GM15510 (cell line): ENCODE measurements around the gene MUS81.

Experiments
- POLR2A ChIP-seq: IDR thresholded peaks from 3 replicates; pipeline ENCODE4 v1.6.1; 2011; ENCODE audit warnings: borderline replicate concordance; ENCODE audit not compliant: insufficient read length; ENCODE audit errors: extremely low read depth

The MUS81 gene

DNA sequence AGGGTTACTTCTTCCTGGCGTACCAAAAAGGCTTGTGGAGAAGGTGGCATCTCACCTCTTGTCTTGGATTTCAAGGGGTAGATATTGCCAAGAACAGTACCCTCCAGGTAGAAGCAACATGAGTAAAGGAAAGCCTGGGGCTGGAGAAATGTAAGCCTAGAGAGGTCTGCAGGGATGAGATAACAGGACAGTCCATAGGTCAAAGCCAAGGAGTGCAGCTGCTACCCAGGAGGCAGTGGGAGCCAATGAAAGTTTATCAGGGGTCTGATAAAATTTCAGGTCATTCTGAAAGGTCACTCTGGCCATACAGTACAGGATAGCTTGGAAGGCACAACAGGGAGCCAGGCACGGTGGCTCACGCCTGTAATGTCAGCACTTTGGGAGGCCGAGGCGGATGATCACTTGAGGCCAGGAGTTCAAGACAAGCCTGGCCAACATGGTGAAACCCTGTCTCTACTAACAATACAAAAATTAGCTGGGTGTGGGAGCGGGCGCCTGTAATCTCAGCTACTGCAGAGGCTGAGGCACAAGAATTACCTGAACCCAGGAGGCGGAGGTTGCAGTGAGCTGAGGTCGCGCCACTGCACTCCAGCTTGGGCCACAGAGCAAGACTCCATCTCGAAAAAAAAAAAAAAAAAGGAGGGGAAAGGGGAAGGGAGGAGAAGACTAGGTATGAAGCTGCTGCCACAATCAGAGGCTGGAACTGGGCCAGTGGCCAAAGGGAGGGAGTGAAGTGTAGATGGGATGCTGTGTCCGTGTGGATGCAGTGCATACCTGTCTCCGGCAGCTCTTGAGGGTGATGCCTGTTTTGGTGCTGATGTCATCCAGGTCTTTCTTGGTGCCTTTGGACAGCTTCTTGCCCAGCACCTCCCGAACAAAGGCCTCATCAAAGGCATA, 26.8 kb downstream of the MUS81 start:
- TF ChIP-seq POLR2A, result no peak

DNA sequence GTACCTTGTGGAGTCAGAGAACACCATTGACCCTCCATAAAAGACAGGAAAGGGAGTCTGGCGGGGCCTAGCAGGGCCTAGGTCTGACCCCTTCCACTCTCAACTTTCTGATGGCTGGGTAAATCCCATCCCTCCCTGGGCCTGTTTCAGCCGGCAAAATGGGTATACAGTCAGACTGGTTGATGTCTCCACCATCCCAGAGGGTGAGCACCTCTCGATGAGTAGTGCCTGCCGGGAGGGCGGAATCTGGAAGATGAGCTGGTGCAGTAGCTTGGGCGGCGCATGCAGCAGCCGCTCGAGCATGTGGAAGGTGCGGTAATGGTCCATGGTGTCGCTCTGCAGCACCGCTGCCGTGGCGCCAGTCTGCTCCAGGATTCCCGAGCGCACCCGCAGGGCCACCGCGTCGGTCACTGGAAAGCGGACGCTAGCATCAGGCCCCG, 27.5 kb downstream of the MUS81 start:
- no peak for TF ChIP-seq POLR2A

DNA sequence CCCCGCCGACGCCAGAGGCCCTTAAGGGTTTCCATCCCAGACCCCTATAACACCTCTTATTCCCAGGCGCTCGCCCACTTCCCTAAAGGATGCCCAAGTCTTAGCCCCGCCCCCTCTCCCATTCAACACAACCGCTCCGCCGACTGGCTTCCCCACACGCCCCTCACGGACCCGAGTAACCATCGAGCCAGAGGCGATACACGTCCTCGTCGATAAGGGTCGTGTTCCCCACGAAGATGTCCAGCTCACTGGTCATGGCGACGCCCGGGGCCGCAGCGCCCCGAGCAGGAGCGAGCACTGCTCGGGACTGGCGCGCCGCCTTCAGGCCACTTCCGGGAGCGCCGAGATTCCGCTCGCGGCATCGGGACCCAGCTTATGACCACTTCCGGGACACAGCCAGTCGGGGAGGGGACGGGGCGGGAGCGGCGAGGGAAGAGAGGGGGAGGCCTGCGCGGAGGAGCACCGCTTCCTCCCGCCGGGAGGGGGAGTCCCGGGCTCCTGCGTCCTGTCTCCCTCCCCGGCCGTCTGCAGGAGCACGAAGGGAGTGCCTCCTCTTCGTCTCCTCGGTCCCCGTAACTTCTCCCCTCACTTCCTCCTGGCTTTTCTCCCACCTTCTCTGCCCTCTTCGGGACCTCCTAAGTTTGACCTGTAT, 28.1 kb downstream of the MUS81 start, which contains the start of gene FIBP:
Gene FIBP, minus strand, starts transcription at position 309 of the 652 bp plus-strand sequence. Its CDS starts 53 bp downstream, at position 256.
- TF ChIP-seq POLR2A, result peak; percentile 98

DNA sequence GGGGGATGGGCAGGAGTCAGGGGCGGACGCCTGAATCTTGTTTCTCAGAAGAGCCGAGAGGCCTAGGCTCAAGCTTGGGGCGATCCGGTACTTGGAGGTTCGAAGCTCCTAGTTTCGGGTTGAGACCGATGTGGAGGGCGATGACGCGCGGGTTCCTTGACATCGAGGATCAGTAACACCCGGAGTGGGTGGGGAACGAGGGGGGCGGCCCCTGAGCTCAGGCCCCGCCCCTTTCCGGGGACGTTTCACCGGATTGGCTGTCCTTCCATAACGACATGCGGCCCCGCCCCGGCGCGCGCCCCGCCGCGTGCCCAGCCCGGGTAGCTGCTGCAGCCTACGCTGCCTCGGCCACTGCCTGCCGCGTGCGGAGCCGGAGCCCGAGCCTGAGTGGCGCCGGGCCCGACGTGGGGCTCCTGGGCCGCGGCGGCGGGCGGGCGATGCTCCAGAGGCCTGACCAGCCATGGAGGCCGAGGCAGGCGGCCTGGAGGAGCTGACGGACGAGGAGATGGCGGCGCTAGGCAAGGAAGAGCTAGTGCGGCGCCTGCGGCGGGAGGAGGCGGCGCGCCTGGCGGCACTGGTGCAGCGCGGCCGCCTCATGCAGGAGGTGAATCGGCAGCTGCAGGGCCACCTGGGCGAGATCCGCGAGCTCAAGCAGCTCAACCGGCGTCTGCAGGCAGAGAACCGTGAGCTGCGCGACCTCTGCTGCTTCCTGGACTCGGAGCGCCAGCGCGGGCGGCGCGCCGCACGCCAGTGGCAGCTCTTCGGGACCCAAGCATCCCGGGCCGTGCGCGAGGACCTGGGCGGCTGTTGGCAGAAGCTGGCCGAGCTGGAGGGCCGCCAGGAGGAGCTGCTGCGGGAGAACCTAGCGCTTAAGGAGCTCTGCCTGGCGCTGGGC, 30.3 kb downstream of the MUS81 start, which contains the start of gene CCDC85B:
Gene CCDC85B, plus strand, starts transcription at position 350 of the 895 bp plus-strand sequence. Its CDS starts 111 bp downstream, at position 461.
- peak; percentile 99 for TF ChIP-seq POLR2A

DNA sequence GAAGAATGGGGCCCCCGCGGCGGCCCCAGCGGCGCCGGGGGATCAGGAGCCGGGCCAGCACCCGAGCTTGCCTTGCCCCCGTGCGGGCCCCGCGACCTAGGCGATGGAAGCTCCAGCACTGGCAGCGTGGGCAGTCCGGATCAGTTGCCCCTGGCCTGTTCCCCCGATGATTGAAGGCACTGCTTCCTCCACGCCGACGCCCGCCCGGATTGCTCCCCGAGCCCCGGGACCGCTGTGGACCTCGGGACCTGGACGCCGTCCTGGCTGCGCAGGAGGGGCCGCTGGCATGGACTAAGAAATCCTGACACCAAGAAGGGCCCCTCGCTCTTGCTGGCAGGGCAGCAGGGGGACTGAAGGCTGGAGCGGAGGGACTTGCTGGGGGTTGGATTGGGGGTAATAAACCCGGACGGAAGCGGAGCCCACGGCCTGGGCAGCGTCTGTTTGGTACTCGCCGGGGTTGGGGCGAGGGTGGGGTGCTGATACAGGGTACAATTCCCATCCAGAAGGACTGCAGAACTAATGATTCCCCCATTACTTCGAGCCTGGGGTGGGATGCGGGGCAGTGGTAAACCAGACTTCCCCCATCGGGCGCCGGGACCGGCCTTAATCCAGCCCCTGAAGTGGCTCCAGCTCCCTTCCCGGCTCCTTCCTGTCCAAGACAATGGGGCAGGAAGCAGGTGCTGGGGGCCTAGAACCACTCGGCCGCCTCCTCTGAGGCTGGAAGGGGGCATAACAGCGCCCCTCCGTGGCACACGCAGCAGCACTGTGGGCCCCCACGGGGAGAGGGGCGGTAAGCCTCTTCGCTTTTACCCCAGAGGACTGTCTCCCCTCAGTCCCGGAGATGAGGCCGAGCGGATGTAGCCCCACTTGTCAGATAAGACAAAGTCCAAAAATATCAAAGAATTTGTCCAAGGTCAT, 31.2 kb downstream of the MUS81 start:
- TF ChIP-seq POLR2A, result peak; percentile 27

DNA sequence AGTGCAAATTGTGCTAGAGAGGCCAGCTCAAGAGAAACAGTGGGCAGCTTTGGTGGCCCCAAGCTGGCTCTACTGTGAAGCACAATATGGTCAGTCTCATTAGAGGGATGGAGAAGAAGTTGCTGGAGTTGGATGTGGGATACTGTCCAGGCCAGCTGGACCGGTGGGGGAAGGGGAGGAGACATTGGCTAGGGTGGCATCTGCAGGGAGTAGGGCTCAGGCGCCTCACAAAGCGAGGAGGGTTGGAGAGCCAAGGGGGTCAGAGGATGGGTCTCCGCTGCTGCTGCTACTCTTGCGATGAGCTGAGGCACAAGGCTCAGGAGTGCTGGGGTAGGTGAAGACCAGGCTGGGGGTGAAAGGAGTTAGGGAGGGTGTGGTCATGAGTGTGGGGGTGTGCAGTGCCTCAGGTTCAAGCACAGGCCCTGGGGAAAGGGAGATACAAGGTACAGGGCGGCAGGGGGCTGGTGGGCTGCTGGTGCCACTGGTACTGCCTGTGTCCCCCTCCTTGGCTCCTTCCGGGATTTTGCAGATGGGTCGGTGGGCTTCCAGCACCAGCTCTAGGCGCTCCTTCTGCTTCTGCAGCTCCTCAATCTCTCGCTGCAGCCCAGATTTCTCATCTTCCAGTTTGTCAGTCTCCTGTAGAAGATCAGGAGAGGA, 32.6 kb downstream of the MUS81 start:
- no peak for TF ChIP-seq POLR2A

DNA sequence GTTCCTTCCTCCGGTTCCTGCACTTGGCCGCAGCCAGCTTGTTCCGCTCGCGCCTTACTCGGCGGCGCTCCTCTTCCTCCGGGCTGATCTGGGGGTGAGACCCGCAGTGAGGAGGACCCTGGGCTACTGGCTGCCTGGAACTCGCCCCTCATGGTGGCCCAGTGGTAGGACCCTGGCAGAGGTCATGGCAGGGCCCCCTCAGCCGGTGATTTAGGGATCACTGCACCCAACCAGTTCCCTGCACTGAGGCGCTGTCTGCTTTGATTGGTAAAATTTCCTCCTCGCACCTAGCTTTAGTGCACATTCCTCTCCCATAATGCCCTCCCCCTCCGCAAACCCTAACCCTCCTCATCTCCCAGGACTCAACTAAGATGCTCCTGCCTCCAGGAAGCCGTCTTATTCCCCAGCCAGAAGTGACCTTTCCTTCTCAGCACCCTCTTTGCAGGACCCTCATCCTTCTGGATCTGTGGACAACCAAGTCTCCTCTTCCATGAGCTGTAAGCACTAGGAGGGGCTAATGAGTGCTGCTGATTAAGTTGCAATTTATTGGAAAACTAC, 33.9 kb downstream of the MUS81 start:
- TF ChIP-seq POLR2A, result peak; percentile 58

DNA sequence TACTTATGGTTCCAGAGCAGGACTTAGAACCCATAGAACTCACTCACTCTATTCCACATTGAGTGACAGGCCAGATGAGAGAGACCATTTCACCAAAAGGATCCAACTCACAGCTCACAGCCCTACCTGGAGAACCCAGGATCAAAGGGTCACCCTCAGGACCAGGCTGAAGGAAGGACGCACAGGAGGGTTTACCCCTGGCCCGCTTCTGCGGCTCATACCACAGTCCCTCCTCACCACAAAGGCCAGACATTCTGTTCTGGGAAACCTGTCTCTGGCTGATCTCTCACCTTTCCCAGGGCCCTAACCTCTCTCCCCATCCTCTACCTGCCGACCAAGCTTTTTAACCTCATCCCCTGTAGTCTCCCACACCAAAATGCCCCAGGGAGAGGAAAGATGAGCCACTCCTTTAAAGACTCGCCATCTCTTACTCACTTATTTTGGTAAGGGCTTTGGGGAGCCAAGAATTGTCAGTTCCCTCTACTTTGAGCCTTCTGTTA, 35.3 kb downstream of the MUS81 start:
- no peak for TF ChIP-seq POLR2A

DNA sequence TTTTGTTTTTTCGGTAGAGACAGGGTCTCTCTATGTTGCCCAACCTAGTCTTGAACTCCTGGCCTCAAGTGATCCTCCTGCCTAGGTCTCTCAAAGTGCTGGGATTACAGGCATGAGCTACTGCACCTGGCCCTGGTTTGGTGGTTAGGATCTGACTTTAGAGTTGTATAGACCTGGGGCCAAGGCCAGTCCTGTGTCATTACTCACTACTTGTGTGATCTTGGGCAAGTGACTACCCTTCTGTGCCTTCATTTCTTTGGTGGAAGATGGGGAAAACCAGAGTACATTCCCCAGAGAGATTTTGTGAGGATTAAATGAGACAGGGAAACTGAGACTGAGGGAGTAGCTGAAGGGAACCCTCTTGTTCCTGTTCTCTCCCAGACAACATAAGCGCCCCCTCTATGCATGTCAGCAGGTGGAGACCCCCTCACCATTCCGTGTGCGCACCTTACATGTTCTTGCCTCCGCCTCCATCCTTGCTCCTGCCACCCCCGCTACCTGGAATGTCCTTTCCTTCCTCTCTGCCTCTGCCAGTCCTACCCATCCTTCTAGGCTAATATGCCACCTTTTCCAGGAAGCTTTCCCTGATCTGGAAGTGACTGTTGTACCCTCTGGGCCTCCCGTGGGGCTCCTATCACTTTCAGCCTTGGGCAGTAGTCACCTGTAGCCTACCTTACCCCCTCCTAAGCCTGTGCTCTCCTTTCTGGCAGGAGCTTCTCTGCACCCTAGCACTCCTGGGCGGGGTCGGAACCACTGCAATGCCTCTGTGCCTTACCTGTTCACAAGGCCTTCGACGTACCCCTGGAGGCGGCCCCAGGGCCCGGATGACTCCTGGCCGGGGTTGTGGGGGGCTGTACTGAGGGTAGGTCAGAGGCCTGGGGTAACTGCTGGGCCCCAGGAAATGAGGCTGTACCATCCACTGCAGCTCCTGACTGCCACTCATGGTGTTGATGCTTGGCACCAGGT, 36.1 kb downstream of the MUS81 start:
- TF ChIP-seq POLR2A, result no peak

DNA sequence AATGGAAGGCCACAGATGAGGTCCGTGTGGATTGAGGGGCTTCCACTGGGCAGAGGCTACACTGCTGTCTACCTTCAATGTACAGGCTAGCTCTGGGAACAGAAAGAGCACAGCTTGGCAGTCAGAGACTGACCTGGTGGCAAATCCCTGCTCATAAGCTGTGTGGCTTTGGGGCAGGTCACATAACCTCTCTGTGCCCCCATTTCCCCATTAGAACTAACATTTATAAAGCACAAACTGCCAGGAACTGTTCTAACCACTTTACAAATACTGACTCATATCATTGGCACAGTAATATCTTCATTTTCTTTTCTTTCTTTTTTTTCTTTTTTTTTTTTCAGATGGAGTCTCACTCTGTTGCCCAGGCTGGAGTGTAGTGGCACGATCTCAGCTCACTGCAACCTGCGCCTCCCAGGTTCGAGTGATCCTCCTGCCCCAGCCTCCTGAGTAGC, 36.8 kb downstream of the MUS81 start:
- no peak for TF ChIP-seq POLR2A

DNA sequence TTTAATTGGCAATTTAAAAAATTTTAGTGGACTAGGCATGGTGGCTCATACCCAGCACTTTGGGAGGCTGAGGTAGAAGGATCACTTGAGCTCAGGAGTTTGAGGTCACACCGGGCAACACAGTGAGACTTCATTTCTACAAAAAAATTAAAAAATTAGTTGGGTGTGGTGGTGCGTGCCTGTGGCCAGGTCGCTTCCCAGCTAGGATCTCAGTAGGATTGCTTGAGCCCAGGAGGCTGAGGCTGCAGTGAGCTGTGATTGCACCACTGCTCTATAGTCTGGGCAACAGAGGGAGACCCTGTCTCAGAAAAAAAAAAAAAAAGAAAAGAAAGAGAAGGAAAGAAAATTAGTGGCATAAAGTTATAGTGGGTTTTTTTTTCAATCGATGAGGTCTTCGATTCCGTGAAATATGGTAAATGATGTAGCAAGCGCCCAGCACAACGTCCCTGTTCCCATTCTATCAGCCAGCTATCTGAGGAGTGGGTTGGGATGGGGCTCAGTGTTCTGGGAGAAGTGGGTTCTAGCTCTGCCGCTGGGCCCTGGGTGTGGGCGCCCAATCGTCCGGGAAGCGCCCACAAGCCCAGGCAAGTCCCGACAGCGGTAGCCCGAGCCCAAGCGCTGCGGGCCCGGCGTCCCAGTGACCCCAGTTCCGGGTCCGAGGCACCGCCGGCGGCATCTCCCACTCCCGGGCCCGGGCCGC, 38.6 kb downstream of the MUS81 start:
- no peak for TF ChIP-seq POLR2A
